ENCODE measurements around the gene TFF3.

The TFF3 gene

GRCh38 chr21:42319851-42320572, 4.8 kb upstream of the TFF3 start:
- 85% methylated on average over 17 of the region's 17 CpGs for WGBS, 2 experiments (ENCODE audit: insufficient coverage in 2 of 2)
- no peak overlapping the region for H3K27ac ChIP-seq (ENCODE audit: low read depth, low read length, severe bottlenecking)
- no peaks in the 10 kb centered on the region for H3K36me3 ChIP-seq (ENCODE audit: control insufficient read depth, insufficient read depth, low read length)
- no peak overlapping the region for H3K4me3 ChIP-seq (ENCODE audit: extremely low read depth, insufficient read depth, low read length, poor library complexity, severe bottlenecking)
- no peaks in the 10 kb centered on the region for H3K4me1 ChIP-seq (ENCODE audit: control insufficient read depth, insufficient read depth, low read length, poor library complexity, severe bottlenecking)
- no peaks in the 10 kb centered on the region for H3K9me3 ChIP-seq (ENCODE audit: control insufficient read depth, low read length)

DNA sequence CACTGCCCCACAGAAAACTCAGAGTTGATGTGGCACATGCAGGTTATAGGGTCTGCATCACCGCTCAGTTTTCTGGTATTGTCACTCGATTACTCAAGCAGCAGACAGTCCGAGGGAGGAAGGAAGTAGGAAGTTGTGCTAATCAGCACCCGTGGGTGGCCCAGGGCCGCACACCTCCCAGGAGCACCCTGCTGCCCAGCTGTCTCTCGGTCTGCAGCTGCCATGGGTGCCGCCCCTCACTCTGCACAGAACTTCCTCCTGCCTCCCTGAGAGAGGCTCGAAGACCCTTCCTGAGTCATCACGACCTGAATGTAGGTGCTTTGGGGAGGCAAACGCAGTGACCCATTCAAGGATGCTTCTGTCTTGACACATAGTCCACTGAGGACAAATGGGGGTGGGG, 4.2 kb upstream of the TFF3 start:
- Histone ChIP-seq H3K27ac (ENCODE audit: low read depth, low read length, severe bottlenecking) (no peak overlapping the region), H3K4me1 (ENCODE audit: control insufficient read depth, insufficient read depth, low read length, poor library complexity, severe bottlenecking) (no peaks in the 10 kb centered on the region), H3K9me3 (ENCODE audit: control insufficient read depth, low read length) (no peaks in the 10 kb centered on the region), H3K4me3 (ENCODE audit: extremely low read depth, insufficient read depth, low read length, poor library complexity, severe bottlenecking) (no peak overlapping the region), H3K36me3 (ENCODE audit: control insufficient read depth, insufficient read depth, low read length) (no peaks in the 10 kb centered on the region)
- 87 to 93% methylated on average over 6 to 9 of the region's 10 CpGs for WGBS, 2 experiments (ENCODE audit: insufficient coverage in 2 of 2)

DNA sequence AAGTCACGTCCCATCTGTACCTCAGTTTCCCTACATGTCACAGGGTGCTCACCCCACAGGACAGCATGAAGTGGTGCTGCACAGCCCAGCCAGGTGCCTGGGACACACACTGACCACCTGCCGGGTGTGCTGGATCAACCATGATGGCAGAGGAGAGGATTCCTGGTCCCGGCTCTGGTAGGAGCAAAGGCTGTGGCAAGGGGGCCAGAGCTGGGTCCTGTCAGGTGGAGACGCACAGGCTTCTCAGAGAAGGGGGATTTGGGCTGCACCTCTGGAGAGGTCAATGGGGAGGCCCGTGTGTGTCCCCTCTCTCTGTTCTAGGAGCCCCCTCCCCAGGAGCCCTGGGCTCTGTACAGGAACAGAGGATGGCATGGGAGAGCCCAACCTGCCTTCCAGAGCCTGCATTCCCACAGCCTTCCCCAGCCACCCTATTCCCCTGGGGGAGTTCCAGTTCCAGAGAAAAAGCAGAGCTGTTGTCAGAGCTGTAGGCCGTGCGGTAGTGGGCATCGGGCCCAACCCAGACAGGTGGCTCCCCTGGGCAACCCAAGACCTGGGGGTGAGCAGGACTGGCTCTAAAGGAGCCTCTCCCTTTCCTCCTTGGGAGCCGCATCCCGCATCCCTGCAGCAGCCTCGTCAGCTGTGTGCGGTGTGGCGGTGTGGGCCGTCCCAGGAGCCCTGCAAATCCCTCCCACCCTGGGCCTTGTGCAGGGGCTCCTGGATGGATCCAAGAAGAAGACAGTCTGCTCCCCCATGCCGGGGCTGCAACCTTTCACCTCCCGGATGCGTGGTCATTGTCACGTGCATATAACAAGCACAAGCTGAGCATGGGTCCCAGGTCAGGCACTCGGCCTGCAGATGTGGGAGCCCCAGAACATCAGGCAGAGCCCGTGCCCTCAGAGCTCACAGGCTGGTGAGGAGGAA, 2.9 kb upstream of the TFF3 start:
- no peak overlapping the region for H3K27ac ChIP-seq (ENCODE audit: low read depth, low read length, severe bottlenecking)
- H3K4me3 ChIP-seq (ENCODE audit: extremely low read depth, insufficient read depth, low read length, poor library complexity, severe bottlenecking) = no peak overlapping the region
- 90 to 91% methylated on average over 15 to 16 of the region's 20 CpGs for WGBS, 2 experiments (ENCODE audit: insufficient coverage in 2 of 2)
- H3K9me3 ChIP-seq (ENCODE audit: control insufficient read depth, low read length) = no peaks in the 10 kb centered on the region
- no peaks in the 10 kb centered on the region for H3K36me3 ChIP-seq (ENCODE audit: control insufficient read depth, insufficient read depth, low read length)
- no peaks in the 10 kb centered on the region for H3K4me1 ChIP-seq (ENCODE audit: control insufficient read depth, insufficient read depth, low read length, poor library complexity, severe bottlenecking)

DNA sequence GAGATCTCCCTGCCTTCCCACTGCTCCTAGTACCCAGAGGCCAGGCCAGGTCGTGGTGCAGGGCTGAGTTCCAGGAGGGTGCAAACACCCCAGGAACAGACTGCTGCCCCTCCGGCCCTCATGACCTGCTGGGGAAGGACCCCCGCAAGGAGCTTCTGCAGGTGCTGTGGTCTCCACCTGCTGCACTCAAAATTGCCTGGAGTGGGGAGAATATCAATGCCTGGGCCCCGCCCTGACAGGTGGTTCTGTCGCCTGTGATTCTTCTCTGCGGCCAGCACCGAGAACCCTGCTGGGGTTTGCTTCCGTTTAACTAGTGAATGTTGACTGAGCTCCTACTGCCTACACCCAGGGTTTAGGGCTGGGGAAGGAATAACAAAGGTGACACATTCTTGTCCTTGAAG, 2.1 kb upstream of the TFF3 start:
- no peak overlapping the region for H3K27ac ChIP-seq (ENCODE audit: low read depth, low read length, severe bottlenecking)
- no peak overlapping the region for H3K4me3 ChIP-seq (ENCODE audit: extremely low read depth, insufficient read depth, low read length, poor library complexity, severe bottlenecking)
- H3K9me3 ChIP-seq (ENCODE audit: control insufficient read depth, low read length) = no peaks in the 10 kb centered on the region
- no peaks in the 10 kb centered on the region for H3K36me3 ChIP-seq (ENCODE audit: control insufficient read depth, insufficient read depth, low read length)
- 69 to 72% methylated on average over 7 to 8 of the region's 8 CpGs for WGBS, 2 experiments (ENCODE audit: insufficient coverage in 2 of 2)
- H3K4me1 ChIP-seq (ENCODE audit: control insufficient read depth, insufficient read depth, low read length, poor library complexity, severe bottlenecking) = no peaks in the 10 kb centered on the region

DNA sequence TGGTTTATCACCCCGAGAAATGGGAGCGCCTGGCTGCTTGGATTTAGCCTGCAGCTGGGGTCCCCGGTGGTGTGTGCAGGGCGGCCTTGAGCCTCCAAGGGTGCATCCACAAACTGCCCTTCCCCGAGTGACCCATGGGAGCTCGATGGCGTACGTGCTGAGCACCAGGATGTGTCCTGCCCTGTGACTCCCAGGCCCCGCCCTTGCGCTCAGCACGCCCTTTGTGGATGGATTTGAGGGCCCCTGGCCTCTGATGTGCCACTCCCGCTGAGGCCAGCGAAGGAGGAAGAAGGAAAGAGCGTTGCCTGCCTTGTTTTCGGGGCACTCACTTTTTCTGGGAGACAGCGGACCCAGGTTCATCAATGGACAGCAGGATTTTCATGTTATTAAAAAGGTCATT, 1.7 kb upstream of the TFF3 start:
- 89 to 91% methylated on average over 10 to 16 of the region's 16 CpGs for WGBS, 2 experiments (ENCODE audit: insufficient coverage in 2 of 2)
- Histone ChIP-seq H3K27ac (ENCODE audit: low read depth, low read length, severe bottlenecking) (no peak overlapping the region), H3K9me3 (ENCODE audit: control insufficient read depth, low read length) (no peaks in the 10 kb centered on the region), H3K4me3 (ENCODE audit: extremely low read depth, insufficient read depth, low read length, poor library complexity, severe bottlenecking) (no peak overlapping the region), H3K36me3 (ENCODE audit: control insufficient read depth, insufficient read depth, low read length) (no peaks in the 10 kb centered on the region), H3K4me1 (ENCODE audit: control insufficient read depth, insufficient read depth, low read length, poor library complexity, severe bottlenecking) (no peaks in the 10 kb centered on the region)

DNA sequence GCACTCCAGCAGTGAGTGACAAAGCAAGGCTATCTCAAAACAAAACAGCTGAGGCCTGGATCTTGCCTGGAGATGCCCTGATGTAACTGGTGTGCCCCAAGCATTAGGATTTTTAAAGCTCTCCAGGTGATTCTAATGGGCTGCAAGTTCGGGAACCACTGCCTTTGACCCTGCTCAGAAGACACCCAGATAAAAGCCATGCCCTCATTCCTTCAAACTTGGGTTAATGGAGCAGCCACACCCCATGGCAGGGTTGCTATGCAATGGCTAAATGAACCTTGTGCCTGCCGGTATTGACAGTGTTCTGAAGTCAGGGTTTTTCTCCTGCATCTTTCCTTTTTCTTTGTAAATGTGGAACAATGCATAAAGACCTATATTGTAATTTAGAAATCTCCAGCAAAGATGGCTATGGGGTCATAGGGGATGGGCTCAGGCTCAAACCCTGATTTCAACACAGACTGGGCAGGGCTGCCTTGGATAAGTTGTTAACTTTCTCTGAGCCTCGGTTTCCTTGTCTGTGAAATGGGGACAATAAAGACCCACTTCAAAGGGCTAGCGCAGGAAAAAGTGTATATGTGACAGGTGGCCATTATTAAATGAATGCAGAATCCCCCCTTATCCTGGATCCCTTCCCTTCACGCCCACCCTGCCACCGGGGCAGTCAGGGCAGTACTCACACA, 453 bp downstream of the TFF3 start:
- 84 to 97% methylated on average over 3 to 5 of the region's 6 CpGs for WGBS, 2 experiments (ENCODE audit: insufficient coverage in 2 of 2)
- Histone ChIP-seq H3K36me3 (ENCODE audit: control insufficient read depth, insufficient read depth, low read length) (no peaks in the 10 kb centered on the region), H3K4me1 (ENCODE audit: control insufficient read depth, insufficient read depth, low read length, poor library complexity, severe bottlenecking) (no peaks in the 10 kb centered on the region), H3K27ac (ENCODE audit: low read depth, low read length, severe bottlenecking) (no peak overlapping the region), H3K4me3 (ENCODE audit: extremely low read depth, insufficient read depth, low read length, poor library complexity, severe bottlenecking) (no peak overlapping the region), H3K9me3 (ENCODE audit: control insufficient read depth, low read length) (no peaks in the 10 kb centered on the region)

DNA sequence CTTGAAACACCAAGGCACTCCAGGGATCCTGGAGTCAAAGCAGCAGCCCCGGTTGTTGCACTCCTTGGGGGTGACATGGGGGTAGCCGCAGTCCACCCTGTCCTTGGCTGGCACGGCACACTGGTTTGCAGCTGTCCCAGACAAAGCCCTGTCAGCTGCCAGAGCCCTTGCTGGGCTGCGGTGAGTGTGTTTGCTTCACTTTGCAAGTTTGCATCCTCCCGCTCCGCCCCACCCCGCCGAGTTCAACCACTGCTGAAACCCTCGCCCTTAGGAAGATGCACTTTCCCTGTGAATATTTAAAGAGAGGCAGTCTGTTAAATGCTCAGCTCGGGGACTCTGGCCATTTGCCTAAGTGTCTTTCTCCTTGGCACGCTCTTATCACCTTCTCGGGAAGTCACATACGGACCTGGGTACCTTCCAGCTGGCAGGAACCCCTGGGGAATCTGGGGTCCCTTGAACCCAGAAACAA, 1.7 kb downstream of the TFF3 start:
- peaks cover 2% of the 10 kb centered on the region for H3K4me1 ChIP-seq (ENCODE audit: control insufficient read depth, insufficient read depth, low read length, poor library complexity, severe bottlenecking)
- H3K27ac ChIP-seq (ENCODE audit: low read depth, low read length, severe bottlenecking) = no peak overlapping the region
- H3K9me3 ChIP-seq (ENCODE audit: control insufficient read depth, low read length) = no peaks in the 10 kb centered on the region
- no peaks in the 10 kb centered on the region for H3K36me3 ChIP-seq (ENCODE audit: control insufficient read depth, insufficient read depth, low read length)
- WGBS, 2 experiments (ENCODE audit: insufficient coverage in 2 of 2) = 26 to 29% methylated on average over 11 of the region's 13 CpGs
- H3K4me3 ChIP-seq (ENCODE audit: extremely low read depth, insufficient read depth, low read length, poor library complexity, severe bottlenecking) = no peak overlapping the region

GRCh38 chr21:42312626-42313104, 2.5 kb downstream of the TFF3 start:
- no peak overlapping the region for H3K27ac ChIP-seq (ENCODE audit: low read depth, low read length, severe bottlenecking)
- no peak overlapping the region for H3K4me3 ChIP-seq (ENCODE audit: extremely low read depth, insufficient read depth, low read length, poor library complexity, severe bottlenecking)
- H3K4me1 ChIP-seq (ENCODE audit: control insufficient read depth, insufficient read depth, low read length, poor library complexity, severe bottlenecking) = peaks cover 2% of the 10 kb centered on the region
- H3K9me3 ChIP-seq (ENCODE audit: control insufficient read depth, low read length) = no peaks in the 10 kb centered on the region
- WGBS, 2 experiments (ENCODE audit: insufficient coverage in 2 of 2) = 84 to 91% methylated on average over 14 to 16 of the region's 16 CpGs
- H3K36me3 ChIP-seq (ENCODE audit: control insufficient read depth, insufficient read depth, low read length) = no peaks in the 10 kb centered on the region

GRCh38 chr21:42311816-42312625, 3.2 kb downstream of the TFF3 start:
- H3K4me3 ChIP-seq (ENCODE audit: extremely low read depth, insufficient read depth, low read length, poor library complexity, severe bottlenecking) = no peak overlapping the region

DNA sequence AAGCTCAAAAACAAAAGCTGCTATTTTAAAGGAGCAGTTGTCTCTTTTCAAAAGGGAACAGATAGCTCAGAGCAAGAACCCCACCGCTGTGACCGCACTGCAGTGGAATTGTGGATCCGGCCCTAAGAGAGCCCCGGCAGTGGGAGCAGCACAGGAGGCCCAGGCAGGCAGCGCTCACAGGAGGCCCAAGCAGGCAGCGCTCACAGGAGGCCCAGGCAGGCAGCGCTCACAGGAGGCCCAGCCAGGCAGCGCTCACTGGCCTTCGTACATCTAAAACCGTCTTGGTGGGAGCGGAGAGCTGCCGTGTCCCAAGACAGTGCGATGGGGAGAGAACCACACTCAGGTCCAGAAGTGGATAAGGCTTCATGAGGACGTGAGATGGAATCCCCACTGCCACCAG, 4.0 kb downstream of the TFF3 start:
- Histone ChIP-seq H3K4me3 (ENCODE audit: extremely low read depth, insufficient read depth, low read length, poor library complexity, severe bottlenecking) (no peak overlapping the region), H3K4me1 (ENCODE audit: control insufficient read depth, insufficient read depth, low read length, poor library complexity, severe bottlenecking) (peaks cover 2% of the 10 kb centered on the region), H3K36me3 (ENCODE audit: control insufficient read depth, insufficient read depth, low read length) (no peaks in the 10 kb centered on the region), H3K9me3 (ENCODE audit: control insufficient read depth, low read length) (no peaks in the 10 kb centered on the region), H3K27ac (ENCODE audit: low read depth, low read length, severe bottlenecking) (no peak overlapping the region)
- 93 to 94% methylated on average over 14 of the region's 14 CpGs for WGBS, 2 experiments (ENCODE audit: insufficient coverage in 2 of 2)

More at GRCh38 chr21:42311816-42312625, 3.2 kb downstream of the TFF3 start:
- H3K9me3 ChIP-seq (ENCODE audit: control insufficient read depth, low read length) = no peaks in the 10 kb centered on the region
- whole genome bisulfite sequencing, 2 experiments (ENCODE audit: insufficient coverage in 2 of 2) = 80 to 84% methylated on average over 18 to 20 of the region's 21 CpGs
- H3K36me3 ChIP-seq (ENCODE audit: control insufficient read depth, insufficient read depth, low read length) = no peaks in the 10 kb centered on the region
- H3K4me1 ChIP-seq (ENCODE audit: control insufficient read depth, insufficient read depth, low read length, poor library complexity, severe bottlenecking) = peaks cover 2% of the 10 kb centered on the region
- no peak overlapping the region for H3K27ac ChIP-seq (ENCODE audit: low read depth, low read length, severe bottlenecking)

Data from mesodermal cell (in vitro differentiated cells).